Measurements from ENCODE around the gene POLD4. TPM values are rescaled to one million over a fixed set of nuclear protein-coding genes. Genes with fewer than 3 reads are reported as not detected.

POLD4 gene
- total and polyA plus RNA-seq, 2 of the 13 experiments (the other 11 are each of a cell fraction or from before 2014, with no cell fraction given) = 10.5 to 27.4 TPM

- DNase-seq (ENCODE audit: low spot score) = no peak
- POLR2A ChIA-PET = no interaction called here
- ATAC-seq = no peak
- Histone ChIP-seq H3K4me2 (ENCODE audit: low read depth, low read length) (no peak overlapping the region), H3K9me3 (ENCODE audit: low read length) (no peaks in the 10 kb centered on the region), H2AFZ (ENCODE audit: low read length) (no peak overlapping the region), H3K36me3 (replicated peaks in 1 of 2; ENCODE audit: control insufficient read depth in 1 of 2, insufficient read depth in 2 of 2, low read length in 2 of 2) (peaks cover 0 to 2% of the 10 kb centered on the region in 2 experiments; a peak in 3 of 5 replicates), H3K4me3 (replicated peaks in 1 of 3; ENCODE audit: insufficient read depth in 1 of 3, low read depth in 2 of 3, low read length in 3 of 3) (no peak overlapping the region), H4K20me1 (ENCODE audit: insufficient read depth, low read length) (no peaks in the 10 kb centered on the region), H3K27ac (ENCODE audit: extremely low read length, insufficient read depth, low read length) (no peak overlapping the region), H3K27me3 (ENCODE audit: control insufficient read depth in 1 of 2, insufficient read depth in 2 of 2, low read length in 2 of 2) (no peaks in the 10 kb centered on the region), H3K79me2 (ENCODE audit: insufficient read depth, low read length) (peaks cover 5% of the 10 kb centered on the region), H3K9ac (ENCODE audit: insufficient read depth, low read depth, low read length) (no peak overlapping the region), H3K4me1 (ENCODE audit: insufficient read depth, low read length) (peaks cover 20% of the 10 kb centered on the region)
- CTCF ChIA-PET (ENCODE audit: low intra/inter-chr PET ratio, low total read pairs) = no interaction called here
- in situ Hi-C loops (cut with HindIII; ENCODE audit: extremely low pct_ligation_motif_present, low pct_unique_long_range_greater_than_20kb) = no loop called here
- TF ChIP-seq ZFP62 (CRISPR knock-in tag; IDR thresholded peaks at IDR 0.05) = no peak
- TF ChIP-seq IRF2 (CRISPR knock-in tag; IDR thresholded peaks at IDR 0.05) = no peak
- TF ChIP-seq SSRP1 (CRISPR knock-in tag; IDR thresholded peaks at IDR 0.05) = no peak
- no peak for TF ChIP-seq ZNF503 (CRISPR knock-in tag; IDR thresholded peaks at IDR 0.05)
- TF ChIP-seq ZNF775 (CRISPR knock-in tag; IDR thresholded peaks at IDR 0.05; ENCODE audit: borderline replicate concordance) = no peak
- no peak for TF ChIP-seq HMG20B (CRISPR knock-in tag; conservative IDR thresholded peaks at IDR 0.05)
- TF ChIP-seq, protein P1, sequence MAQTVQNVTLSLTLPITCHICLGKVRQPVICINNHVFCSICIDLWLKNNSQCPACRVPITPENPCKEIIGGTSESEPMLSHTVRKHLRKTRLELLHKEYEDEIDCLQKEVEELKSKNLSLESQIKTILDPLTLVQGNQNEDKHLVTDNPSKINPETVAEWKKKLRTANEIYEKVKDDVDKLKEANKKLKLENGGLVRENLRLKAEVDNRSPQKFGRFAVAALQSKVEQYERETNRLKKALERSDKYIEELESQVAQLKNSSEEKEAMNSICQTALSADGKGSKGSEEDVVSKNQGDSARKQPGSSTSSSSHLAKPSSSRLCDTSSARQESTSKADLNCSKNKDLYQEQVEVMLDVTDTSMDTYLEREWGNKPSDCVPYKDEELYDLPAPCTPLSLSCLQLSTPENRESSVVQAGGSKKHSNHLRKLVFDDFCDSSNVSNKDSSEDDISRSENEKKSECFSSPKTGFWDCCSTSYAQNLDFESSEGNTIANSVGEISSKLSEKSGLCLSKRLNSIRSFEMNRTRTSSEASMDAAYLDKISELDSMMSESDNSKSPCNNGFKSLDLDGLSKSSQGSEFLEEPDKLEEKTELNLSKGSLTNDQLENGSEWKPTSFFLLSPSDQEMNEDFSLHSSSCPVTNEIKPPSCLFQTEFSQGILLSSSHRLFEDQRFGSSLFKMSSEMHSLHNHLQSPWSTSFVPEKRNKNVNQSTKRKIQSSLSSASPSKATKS (CRISPR knock-in tag; IDR thresholded peaks at IDR 0.05) = no peak
- no peak for TF ChIP-seq FOXC1 (CRISPR knock-in tag; IDR thresholded peaks at IDR 0.05; ENCODE audit: borderline replicate concordance)
- TF ChIP-seq ZFP36L1 (CRISPR knock-in tag; IDR thresholded peaks at IDR 0.05) = no peak
- TF ChIP-seq, protein P2, sequence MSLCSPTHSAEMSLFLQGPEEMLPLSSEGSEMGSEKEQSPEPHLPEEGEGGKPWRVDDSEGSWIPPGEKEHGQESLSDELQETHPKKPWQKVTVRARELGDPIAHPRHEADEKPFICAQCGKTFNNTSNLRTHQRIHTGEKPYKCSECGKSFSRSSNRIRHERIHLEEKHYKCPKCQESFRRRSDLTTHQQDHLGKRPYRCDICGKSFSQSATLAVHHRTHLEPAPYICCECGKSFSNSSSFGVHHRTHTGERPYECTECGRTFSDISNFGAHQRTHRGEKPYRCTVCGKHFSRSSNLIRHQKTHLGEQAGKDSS (CRISPR knock-in tag; IDR thresholded peaks at IDR 0.05; ENCODE audit: borderline replicate concordance, low read depth) = no peak
- no peak for TF ChIP-seq ZNF770 (CRISPR knock-in tag; IDR thresholded peaks at IDR 0.05)
- no peak for TF ChIP-seq ZNF660 (CRISPR knock-in tag; IDR thresholded peaks at IDR 0.05; ENCODE audit: borderline replicate concordance, low read depth)
- no peak for TF ChIP-seq NCOA2 (CRISPR knock-in tag; IDR thresholded peaks at IDR 0.05)
- no TSS peak for BruUV-seq (replicated peaks)
- intact Hi-C loops (cut with micrococcal nuclease; ENCODE audit: unreplicated experiment) = no loop called here
- FAIRE-seq = no peak
- WGBS (ENCODE audit: low lambda C conversion rate) = 95% methylated on average over 16 of the region's 19 CpGs
Measured at GRCh38 chr11:67306769-67307544, 46.4 kb downstream of the POLD4 start.
